Subcutaneous adipose tissue (tissue), 4 donors: ENCODE data around the gene MAST2. TPM values are rescaled to one million over a fixed set of nuclear protein-coding genes. Genes with fewer than 3 reads are reported as not detected.

ENCODE experiments used
- total RNA-seq, 4 donors: library from RNA; depleted of rRNA; stranded (reverse); fragments of >200 nt; gene quantifications; one replicate each; pipeline ENCODE4 v1.1.0, GENCODE V29; 2016
- TF ChIP-seq, protein P1 (sequence below): fragments of 450-650 bp; IDR thresholded peaks from one replicate; pipeline ENCODE4 v1.5.1; 2016; ENCODE audit warnings: low read depth, mild to moderate bottlenecking, control low read depth, antibody characterized with exemption, moderate library complexity

The MAST2 gene
- total RNA-seq, 4 donors from 2014 or later, result 13.4 to 23.3 (median 18.2) TPM

DNA sequence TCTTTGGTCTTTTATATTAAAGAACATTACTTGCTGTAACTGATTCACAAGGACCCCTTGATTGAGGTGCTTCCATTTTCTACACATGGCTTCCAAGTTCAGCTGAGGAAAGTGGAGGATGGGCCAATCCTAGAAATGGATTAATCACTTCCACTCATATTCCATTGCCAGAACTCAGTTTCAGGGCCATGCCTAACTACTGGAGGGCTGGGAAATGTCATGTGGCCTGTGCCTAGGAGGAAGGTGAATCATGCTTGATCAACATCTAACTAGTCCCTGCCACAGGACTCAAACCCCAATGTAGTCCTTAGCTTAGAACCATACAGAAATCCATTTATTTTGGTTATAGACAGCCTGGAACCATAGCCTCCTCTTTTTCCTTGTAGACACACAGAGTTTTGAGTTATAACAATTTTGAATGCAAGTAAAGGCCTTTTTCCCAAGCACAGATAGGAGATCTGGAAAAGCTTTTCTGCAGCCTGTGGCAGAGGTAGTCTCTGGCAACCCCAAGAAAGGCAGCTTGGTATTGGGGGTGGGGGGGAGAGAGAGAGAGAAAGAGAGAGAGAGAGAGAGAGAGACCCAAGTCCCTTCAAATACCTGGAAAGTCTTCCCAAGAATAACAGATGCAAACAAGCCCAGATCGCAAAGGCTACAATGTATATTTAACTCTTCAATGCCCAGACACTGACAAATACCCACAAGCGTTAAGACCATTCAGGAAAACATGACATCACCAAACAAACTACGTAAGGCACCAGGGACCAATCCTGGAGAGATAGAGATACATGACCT lies 12.5 kb downstream of the MAST2 start:
- TF ChIP-seq, protein P1, sequence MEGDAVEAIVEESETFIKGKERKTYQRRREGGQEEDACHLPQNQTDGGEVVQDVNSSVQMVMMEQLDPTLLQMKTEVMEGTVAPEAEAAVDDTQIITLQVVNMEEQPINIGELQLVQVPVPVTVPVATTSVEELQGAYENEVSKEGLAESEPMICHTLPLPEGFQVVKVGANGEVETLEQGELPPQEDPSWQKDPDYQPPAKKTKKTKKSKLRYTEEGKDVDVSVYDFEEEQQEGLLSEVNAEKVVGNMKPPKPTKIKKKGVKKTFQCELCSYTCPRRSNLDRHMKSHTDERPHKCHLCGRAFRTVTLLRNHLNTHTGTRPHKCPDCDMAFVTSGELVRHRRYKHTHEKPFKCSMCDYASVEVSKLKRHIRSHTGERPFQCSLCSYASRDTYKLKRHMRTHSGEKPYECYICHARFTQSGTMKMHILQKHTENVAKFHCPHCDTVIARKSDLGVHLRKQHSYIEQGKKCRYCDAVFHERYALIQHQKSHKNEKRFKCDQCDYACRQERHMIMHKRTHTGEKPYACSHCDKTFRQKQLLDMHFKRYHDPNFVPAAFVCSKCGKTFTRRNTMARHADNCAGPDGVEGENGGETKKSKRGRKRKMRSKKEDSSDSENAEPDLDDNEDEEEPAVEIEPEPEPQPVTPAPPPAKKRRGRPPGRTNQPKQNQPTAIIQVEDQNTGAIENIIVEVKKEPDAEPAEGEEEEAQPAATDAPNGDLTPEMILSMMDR, result no peak

- TF ChIP-seq, protein P1, result no peak
Measured at GRCh38 chr1:45820173-45820572, 16.8 kb downstream of the MAST2 start.

DNA sequence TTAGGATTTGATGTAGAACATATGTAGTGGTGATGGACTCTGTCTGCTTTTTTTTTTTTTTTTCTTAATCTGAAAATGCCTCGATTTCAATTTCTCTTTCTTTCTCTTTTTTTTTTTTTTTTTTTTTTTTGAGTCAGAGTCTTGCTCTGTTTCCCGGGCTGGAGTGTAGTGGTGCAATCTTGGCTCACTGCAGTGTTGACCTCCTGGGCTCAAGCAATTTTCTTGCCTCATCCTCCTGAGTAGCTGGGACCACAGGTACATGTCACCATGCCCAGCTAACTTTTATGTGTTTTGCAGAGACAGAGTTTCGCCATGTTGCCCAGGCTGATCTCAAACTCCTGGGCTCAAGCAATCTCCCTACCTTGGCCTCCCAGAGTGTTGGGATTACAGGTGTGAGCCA lies 17.4 kb downstream of the MAST2 start:
- TF ChIP-seq, protein P1, result no peak

GRCh38 chr1:45822644-45823043 lies 19.2 kb downstream of the MAST2 start:
- TF ChIP-seq, protein P1, result no peak

DNA sequence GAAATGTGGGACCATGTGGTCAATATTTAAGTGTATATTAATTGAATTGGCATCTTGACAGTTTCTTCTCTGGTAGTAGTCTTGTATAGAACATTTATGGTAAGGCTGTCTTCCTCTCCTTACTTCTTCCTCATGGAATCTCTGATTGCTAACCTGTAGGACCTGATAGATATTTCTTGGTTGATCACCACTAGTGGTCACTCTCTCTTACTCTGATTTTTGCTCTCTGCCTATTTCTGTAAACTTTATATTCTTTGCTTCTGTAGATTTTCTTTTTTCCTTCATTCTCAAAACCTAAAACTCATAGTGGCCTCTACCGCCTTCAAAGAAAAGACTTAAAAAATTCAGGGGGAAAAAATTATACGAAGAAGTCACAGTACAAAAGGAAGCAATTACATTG lies 21.2 kb downstream of the MAST2 start:
- TF ChIP-seq, protein P1, result no peak

DNA sequence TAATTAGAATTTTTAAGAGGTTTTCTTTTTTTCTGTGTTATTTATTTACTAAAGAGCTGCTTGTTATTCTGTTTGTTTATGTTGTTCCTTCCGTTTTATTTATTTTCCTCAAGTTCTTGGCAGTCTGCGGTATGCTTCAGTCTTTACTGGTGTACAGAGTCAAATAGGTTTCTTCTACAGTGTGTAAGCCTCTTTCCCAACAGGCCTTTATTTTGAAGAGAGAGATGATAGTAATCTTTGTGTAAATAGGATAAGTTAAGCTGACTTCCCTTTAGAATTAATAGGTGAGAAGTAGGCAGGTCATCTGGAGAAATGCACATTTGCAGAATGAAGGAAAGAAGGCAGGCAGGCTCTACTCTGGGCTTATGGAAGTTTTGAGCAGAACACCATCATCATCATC lies 23.8 kb downstream of the MAST2 start:
- TF ChIP-seq, protein P1, result no peak

DNA sequence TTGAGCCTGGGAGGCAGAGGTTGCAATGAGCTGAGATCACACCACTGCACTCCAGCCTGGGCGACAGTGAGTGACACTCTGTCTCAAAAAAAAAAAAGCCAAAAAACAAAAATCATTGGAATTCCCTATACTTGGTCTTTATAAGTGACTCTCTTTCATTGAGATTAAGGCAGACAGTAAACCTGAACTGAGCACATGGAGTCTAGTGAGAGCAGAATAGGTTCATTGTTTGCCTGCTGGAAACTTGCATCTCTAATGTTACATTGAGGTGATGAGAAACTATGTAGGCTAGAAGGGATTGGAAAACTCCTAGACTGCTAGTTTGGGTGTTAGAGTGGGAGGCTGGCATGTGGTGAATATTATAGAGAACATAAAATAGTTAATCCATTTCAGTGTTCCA lies 25.4 kb downstream of the MAST2 start:
- TF ChIP-seq, protein P1, result no peak
